ENCODE results near the gene RSU1.

RSU1 gene

GRCh38 chr10:16820421-16820820, 3.2 kb upstream of the RSU1 start:
- no peak for DNase-seq

GRCh38 chr10:16820018-16820417, 2.8 kb upstream of the RSU1 start:
- DNase-seq = no peak

GRCh38 chr10:16819436-16819835, 2.2 kb upstream of the RSU1 start:
- DNase-seq = no peak

GRCh38 chr10:16819026-16819425, 1.8 kb upstream of the RSU1 start:
- no peak for DNase-seq

- DNase-seq = no peak
These were observed 447 bp downstream of the RSU1 start for GRCh38 chr10:16816830-16817124.

GRCh38 chr10:16816171-16816570, 1.1 kb downstream of the RSU1 start:
- no peak for DNase-seq

- no peak for DNase-seq
These were observed 3.2 kb downstream of the RSU1 start for GRCh38 chr10:16814012-16814411.

- DNase-seq = no peak
These were observed 4.5 kb downstream of the RSU1 start for GRCh38 chr10:16812676-16813075.

- DNase-seq = no peak
These were observed 5.5 kb downstream of the RSU1 start for GRCh38 chr10:16811765-16812164.

GRCh38 chr10:16811292-16811691, 5.9 kb downstream of the RSU1 start:
- no peak for DNase-seq

- DNase-seq = peak; percentile 75
These were observed 8.0 kb downstream of the RSU1 start for GRCh38 chr10:16809074-16809718.

- no peak for DNase-seq
These were observed 13.1 kb downstream of the RSU1 start for GRCh38 chr10:16804123-16804522.

- DNase-seq = no peak
These were observed 13.8 kb downstream of the RSU1 start for GRCh38 chr10:16803464-16803863.

- peak; percentile 33 for DNase-seq
These were observed 17.6 kb downstream of the RSU1 start for GRCh38 chr10:16799621-16800020.

GRCh38 chr10:16798571-16798970, 18.7 kb downstream of the RSU1 start:
- DNase-seq = no peak

GRCh38 chr10:16795410-16796073, 21.7 kb downstream of the RSU1 start:
- no peak for DNase-seq

- no peak for DNase-seq
These were observed 23.2 kb downstream of the RSU1 start for GRCh38 chr10:16794005-16794404.

- no peak for DNase-seq
These were observed 24.5 kb downstream of the RSU1 start for GRCh38 chr10:16792675-16793074.

GRCh38 chr10:16789765-16790164, 27.5 kb downstream of the RSU1 start:
- DNase-seq = no peak

GRCh38 chr10:16789261-16789660, 28.0 kb downstream of the RSU1 start:
- no peak for DNase-seq

- no peak for DNase-seq
These were observed 28.4 kb downstream of the RSU1 start for GRCh38 chr10:16788778-16789177.

- DNase-seq = peak; percentile 35
These were observed 29.1 kb downstream of the RSU1 start for GRCh38 chr10:16788125-16788524.

GRCh38 chr10:16787361-16787791, 29.8 kb downstream of the RSU1 start:
- peak; percentile 70 for DNase-seq

GRCh38 chr10:16780338-16780880, 36.8 kb downstream of the RSU1 start:
- DNase-seq = no peak
